ENCODE results near the gene AATK. TPM values are rescaled to one million over a fixed set of nuclear protein-coding genes. Genes with fewer than 3 reads are reported as not detected.

Gene AATK
- total and polyA plus RNA-seq, 2 of the 13 experiments (the other 11 are each of a cell fraction or from before 2014, with no cell fraction given) = 2.9 to 8.4 TPM

DNA sequence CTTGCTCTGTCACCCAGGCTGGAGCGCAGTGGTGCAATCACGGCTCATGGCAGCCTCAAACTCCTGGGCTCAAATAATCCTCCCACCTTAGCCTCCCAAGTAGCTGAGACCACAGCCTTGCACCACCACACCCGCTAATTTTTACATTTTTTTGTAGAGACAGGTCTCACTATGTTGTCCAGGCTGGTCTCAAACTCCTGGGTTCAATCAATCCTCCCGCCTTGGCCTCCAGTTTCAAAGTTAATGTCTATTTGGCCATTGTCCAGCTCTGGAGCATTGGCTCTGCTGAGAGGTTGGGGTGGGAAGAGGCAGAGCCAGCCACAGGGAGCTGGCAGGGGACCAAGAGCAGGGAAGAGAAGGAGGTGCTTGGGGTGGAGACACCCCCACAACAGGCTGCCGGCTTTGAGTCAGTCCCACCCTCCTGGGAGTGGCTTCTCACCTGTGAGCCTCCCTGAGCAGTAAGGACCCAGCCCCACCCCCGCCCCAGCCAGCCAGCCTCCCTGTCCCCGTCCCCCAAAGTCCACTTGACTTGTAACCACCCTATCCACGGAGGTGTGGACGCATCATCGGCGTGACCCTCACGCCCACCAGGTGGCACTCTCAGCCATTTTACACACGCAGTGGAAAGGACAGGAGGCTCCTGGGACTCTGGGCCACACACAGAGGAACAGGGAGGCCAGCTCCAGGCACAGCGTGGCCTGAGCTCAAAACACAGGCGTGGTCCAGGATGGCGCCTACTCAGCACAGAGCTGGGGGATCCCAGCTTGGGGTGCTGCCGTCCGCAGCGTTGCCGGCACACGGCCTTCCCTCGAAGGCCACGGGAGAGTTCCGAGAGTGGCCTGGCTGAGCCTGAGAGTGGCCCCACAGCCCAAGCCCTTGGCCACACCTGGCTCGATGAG lies 23.5 kb downstream of the AATK start (continued):
- TF ChIP-seq, protein P1, sequence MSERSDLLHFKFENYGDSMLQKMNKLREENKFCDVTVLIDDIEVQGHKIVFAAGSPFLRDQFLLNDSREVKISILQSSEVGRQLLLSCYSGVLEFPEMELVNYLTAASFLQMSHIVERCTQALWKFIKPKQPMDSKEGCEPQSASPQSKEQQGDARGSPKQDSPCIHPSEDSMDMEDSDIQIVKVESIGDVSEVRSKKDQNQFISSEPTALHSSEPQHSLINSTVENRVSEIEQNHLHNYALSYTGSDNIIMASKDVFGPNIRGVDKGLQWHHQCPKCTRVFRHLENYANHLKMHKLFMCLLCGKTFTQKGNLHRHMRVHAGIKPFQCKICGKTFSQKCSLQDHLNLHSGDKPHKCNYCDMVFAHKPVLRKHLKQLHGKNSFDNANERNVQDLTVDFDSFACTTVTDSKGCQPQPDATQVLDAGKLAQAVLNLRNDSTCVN (CRISPR knock-in tag; IDR thresholded peaks at IDR 0.05; ENCODE audit: borderline replicate concordance) = no peak; the same call in 1 of the 2 replicates
- TF ChIP-seq TCF7L2 (IDR thresholded peaks at IDR 0.05; ENCODE audit: low read depth, low read length) (no peak), JUNB (CRISPR knock-in tag; IDR thresholded peaks at IDR 0.05; ENCODE audit: borderline replicate concordance) (no peak), MIXL1 (CRISPR knock-in tag; IDR thresholded peaks at IDR 0.05) (peak; percentile 70), NR2F6 (IDR thresholded peaks at IDR 0.05) (no peak), NR2F6 (CRISPR knock-in tag; IDR thresholded peaks at IDR 0.05) (peak; percentile 48; the same call in 1 of the 2 replicates), ZMAT5 (CRISPR knock-in tag; IDR thresholded peaks at IDR 0.05; ENCODE audit: borderline replicate concordance, low read depth) (no peak), ZNF639 (CRISPR knock-in tag; conservative IDR thresholded peaks at IDR 0.05) (0 out of 2 replicates have a peak, but pooled peaks have one; percentile 36), PAWR (CRISPR knock-in tag; IDR thresholded peaks at IDR 0.05; ENCODE audit: borderline replicate concordance) (no peak), RXRA (CRISPR knock-in tag; IDR thresholded peaks at IDR 0.05) (peak; percentile 47; the same call in 1 of the 2 replicates), ZNF34 (CRISPR knock-in tag; IDR thresholded peaks at IDR 0.05; ENCODE audit: borderline replicate concordance) (no peak), PCBP2 (optimal IDR thresholded peaks at IDR 0.05; ENCODE audit: low read depth, low read length, poor library complexity, severe bottlenecking) (no peak), THAP8 (CRISPR knock-in tag; IDR thresholded peaks at IDR 0.05; ENCODE audit: borderline replicate concordance) (no peak), ZNF225 (CRISPR knock-in tag; IDR thresholded peaks at IDR 0.05) (peak; percentile 73; the same call in 1 of the 2 replicates), NFKB2 (CRISPR knock-in tag; IDR thresholded peaks at IDR 0.05; ENCODE audit: borderline replicate concordance) (no peak; the same call in 1 of the 2 replicates), MEIS1 (CRISPR knock-in tag; IDR thresholded peaks at IDR 0.05; ENCODE audit: borderline replicate concordance) (0 out of 2 replicates have a peak, but pooled peaks have one; percentile 36), HNRNPH1 (optimal IDR thresholded peaks at IDR 0.05; ENCODE audit: low read depth, low read length) (no peak), ZSCAN5A (CRISPR knock-in tag; IDR thresholded peaks at IDR 0.05; ENCODE audit: borderline replicate concordance) (no peak), JUN (CRISPR knock-in tag; IDR thresholded peaks at IDR 0.05) (no peak), HDAC6 (IDR thresholded peaks at IDR 0.05; ENCODE audit: low read depth, low read length) (no peak), EHMT2 (IDR thresholded peaks at IDR 0.05; ENCODE audit: borderline replicate concordance, low read depth, low read length) (no peak)
- TF ChIP-seq, protein P2, sequence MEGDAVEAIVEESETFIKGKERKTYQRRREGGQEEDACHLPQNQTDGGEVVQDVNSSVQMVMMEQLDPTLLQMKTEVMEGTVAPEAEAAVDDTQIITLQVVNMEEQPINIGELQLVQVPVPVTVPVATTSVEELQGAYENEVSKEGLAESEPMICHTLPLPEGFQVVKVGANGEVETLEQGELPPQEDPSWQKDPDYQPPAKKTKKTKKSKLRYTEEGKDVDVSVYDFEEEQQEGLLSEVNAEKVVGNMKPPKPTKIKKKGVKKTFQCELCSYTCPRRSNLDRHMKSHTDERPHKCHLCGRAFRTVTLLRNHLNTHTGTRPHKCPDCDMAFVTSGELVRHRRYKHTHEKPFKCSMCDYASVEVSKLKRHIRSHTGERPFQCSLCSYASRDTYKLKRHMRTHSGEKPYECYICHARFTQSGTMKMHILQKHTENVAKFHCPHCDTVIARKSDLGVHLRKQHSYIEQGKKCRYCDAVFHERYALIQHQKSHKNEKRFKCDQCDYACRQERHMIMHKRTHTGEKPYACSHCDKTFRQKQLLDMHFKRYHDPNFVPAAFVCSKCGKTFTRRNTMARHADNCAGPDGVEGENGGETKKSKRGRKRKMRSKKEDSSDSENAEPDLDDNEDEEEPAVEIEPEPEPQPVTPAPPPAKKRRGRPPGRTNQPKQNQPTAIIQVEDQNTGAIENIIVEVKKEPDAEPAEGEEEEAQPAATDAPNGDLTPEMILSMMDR (CRISPR knock-in tag; IDR thresholded peaks at IDR 0.05) = peak; percentile 97

Measured in HepG2 (cell line).